Keratinocyte (primary cell): ENCODE results near the gene MAPRE3.
"Not testable (repeated sequence)": the region's sequence is repeated elsewhere in the genome, so short reads cannot be mapped to it uniquely, and the experiment has no call there.

ENCODE experiments used
- CTCF ChIP-seq, 3 experiments: IDR thresholded peaks in 1 of 3; conservative IDR thresholded peaks in 1 of 3; optimal IDR thresholded peaks in 1 of 3; 2 replicates in 2 of 3; 3 replicates in 1 of 3; pipeline versions ENCODE3 to v1.5.1; 2011; ENCODE audit warnings: low read length in 3 of 3, mild to moderate bottlenecking in 3 of 3, moderate library complexity in 2 of 3, control low read depth in 1 of 3, inconsistent platforms in 1 of 3; ENCODE audit not compliant: insufficient read depth in 2 of 3; ENCODE audit errors: extremely low read depth in 1 of 3
- EZH2 ChIP-seq: IDR thresholded peaks from one replicate; pipeline ENCODE4 v1.6.1; 2012; ENCODE audit warnings: inconsistent platforms, mild to moderate bottlenecking, low read length, moderate library complexity

GRCh38 chr2:26923189-26923466, 47.3 kb upstream of the MAPRE3 start:
- not testable (repeated sequence) for TF ChIP-seq CTCF (optimal IDR thresholded peaks at IDR 0.05 in 1 of 3, IDR thresholded peaks at IDR 0.05 in 1 of 3, conservative IDR thresholded peaks at IDR 0.05 in 1 of 3; ENCODE audit: extremely low read depth in 1 of 3, insufficient read depth in 2 of 3, low read length in 3 of 3); EZH2
